Measurements from ENCODE around the gene DYNLL1.
"Not testable (repeated sequence)": the region's sequence is repeated elsewhere in the genome, so short reads cannot be mapped to it uniquely, and the experiment has no call there.

DYNLL1 gene

GRCh38 chr12:120475643-120476042, 20.3 kb upstream of the DYNLL1 start:
- no peak for DNase-seq

- no peak for DNase-seq
These were observed 16.5 kb upstream of the DYNLL1 start for GRCh38 chr12:120479458-120479857.

GRCh38 chr12:120480211-120480610, 15.7 kb upstream of the DYNLL1 start:
- no peak for DNase-seq

- no peak for DNase-seq
These were observed 14.7 kb upstream of the DYNLL1 start for GRCh38 chr12:120481022-120481767.

- no peak for DNase-seq
These were observed 12.3 kb upstream of the DYNLL1 start for GRCh38 chr12:120483621-120484020.

- DNase-seq = no peak
These were observed 9.7 kb upstream of the DYNLL1 start for GRCh38 chr12:120485961-120486881.

- not testable (repeated sequence) for DNase-seq
These were observed 8.4 kb upstream of the DYNLL1 start for GRCh38 chr12:120487552-120487951.

GRCh38 chr12:120488057-120488640, 7.8 kb upstream of the DYNLL1 start:
- no peak for DNase-seq

- DNase-seq = no peak
These were observed 6.9 kb upstream of the DYNLL1 start for GRCh38 chr12:120489018-120489417.

- no peak for DNase-seq
These were observed 5.6 kb upstream of the DYNLL1 start for GRCh38 chr12:120490325-120490724.

- DNase-seq = no peak
These were observed 4.9 kb upstream of the DYNLL1 start for GRCh38 chr12:120490833-120491512.

GRCh38 chr12:120495186-120495730, 655 bp upstream of the DYNLL1 start:
- no peak for DNase-seq

- peak; percentile 24 for DNase-seq
These were observed 764 bp downstream of the DYNLL1 start for GRCh38 chr12:120496413-120497340.

- DNase-seq = no peak
These were observed 1.7 kb downstream of the DYNLL1 start for GRCh38 chr12:120497524-120498150.

- DNase-seq = no peak
These were observed 3.1 kb downstream of the DYNLL1 start for GRCh38 chr12:120498870-120499515.

- no peak for DNase-seq
These were observed 4.7 kb downstream of the DYNLL1 start for GRCh38 chr12:120500581-120500980.

GRCh38 chr12:120504587-120504986, 8.7 kb downstream of the DYNLL1 start:
- DNase-seq = no peak

GRCh38 chr12:120508537-120508936, 12.6 kb downstream of the DYNLL1 start:
- no peak for DNase-seq

- no peak for DNase-seq
These were observed 18.1 kb downstream of the DYNLL1 start for GRCh38 chr12:120514002-120514401.

GRCh38 chr12:120515496-120515895, 19.6 kb downstream of the DYNLL1 start:
- no peak for DNase-seq
